AG09319 (cell line): Measurements from ENCODE around the gene NEK2.

ENCODE experiments used
- DNase-seq: peaks from one replicate; pipeline ENCODE4 v3.0.0-alpha.2; 2010; ENCODE audit warnings: low read depth; ENCODE audit errors: extremely low read depth
- TF ChIP-seq, protein P1 (sequence below): IDR thresholded peaks from 2 replicates; pipeline ENCODE4 v1.5.1; 2011; ENCODE audit warnings: low read depth, mild to moderate bottlenecking, inconsistent platforms, low read length, moderate library complexity

The NEK2 gene

GRCh38 chr1:211641044-211641800, 34.2 kb downstream of the NEK2 start:
- no peak for DNase-seq
- TF ChIP-seq, protein P1, sequence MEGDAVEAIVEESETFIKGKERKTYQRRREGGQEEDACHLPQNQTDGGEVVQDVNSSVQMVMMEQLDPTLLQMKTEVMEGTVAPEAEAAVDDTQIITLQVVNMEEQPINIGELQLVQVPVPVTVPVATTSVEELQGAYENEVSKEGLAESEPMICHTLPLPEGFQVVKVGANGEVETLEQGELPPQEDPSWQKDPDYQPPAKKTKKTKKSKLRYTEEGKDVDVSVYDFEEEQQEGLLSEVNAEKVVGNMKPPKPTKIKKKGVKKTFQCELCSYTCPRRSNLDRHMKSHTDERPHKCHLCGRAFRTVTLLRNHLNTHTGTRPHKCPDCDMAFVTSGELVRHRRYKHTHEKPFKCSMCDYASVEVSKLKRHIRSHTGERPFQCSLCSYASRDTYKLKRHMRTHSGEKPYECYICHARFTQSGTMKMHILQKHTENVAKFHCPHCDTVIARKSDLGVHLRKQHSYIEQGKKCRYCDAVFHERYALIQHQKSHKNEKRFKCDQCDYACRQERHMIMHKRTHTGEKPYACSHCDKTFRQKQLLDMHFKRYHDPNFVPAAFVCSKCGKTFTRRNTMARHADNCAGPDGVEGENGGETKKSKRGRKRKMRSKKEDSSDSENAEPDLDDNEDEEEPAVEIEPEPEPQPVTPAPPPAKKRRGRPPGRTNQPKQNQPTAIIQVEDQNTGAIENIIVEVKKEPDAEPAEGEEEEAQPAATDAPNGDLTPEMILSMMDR, result no peak

- no peak for DNase-seq
- TF ChIP-seq, protein P1, result no peak
Measured at GRCh38 chr1:211640301-211640630, 35.2 kb downstream of the NEK2 start.

GRCh38 chr1:211639475-211640300, 35.7 kb downstream of the NEK2 start:
- TF ChIP-seq, protein P1, result no peak
- DNase-seq, result peak; percentile 83

DNA sequence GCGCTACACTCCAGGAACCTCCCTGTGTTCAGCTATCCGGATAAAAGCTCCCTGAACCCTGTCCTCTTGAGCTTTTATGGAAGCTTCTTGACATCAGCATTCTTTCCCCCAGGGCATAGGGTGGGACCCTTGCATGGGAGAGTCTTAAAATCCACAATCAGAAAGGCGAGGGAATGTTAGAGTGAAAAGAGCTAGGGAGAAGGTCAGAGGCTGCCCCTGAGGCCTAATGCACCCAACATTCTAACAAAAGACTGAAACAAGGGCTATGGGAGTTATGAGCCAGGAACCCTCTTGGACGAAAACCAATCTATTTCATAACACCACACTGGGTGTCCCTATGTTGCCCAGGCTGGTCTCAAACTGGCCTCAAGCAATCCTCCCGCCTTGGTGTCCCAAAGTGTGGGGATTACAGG, 36.7 kb downstream of the NEK2 start:
- no peak for DNase-seq
- TF ChIP-seq, protein P1, result no peak

DNA sequence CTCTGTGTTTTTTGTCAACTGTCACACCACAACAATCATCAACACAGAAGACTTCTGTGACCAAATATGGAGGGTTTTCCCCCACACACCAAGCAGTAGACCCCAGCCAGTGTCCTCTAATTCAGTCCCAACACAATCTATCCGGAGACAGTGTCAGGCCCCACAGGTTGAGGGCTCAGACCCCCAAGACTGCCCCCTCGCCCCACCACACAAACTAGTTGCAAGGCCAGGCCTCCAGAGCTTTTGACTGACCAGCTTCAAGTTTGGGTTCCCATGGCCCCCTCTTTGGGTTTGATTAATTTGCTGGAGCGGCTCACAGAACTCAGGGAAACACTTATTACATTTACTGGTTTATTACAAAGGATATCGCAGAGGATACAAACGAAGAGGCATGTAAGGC, 37.2 kb downstream of the NEK2 start:
- TF ChIP-seq, protein P1, result no peak
- no peak for DNase-seq

DNA sequence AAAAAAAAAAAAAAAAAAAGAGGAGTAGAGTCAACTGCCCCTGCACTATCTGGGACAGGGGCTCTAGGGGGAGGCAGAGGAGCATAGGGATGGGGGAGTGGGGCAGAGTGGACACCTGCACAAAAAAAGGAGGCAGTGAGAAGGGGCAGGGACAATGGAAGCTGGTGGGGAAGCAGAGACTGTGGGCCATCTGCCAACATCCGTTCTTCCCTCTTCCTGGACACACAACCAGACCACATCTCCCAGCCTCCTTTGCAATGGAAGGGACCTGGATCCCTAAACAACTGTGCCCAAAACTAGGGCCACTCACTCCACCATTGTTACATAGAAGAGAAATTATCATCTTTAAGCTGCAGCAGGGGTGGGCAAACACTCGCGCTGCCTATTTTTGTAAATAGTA, 38.4 kb downstream of the NEK2 start:
- DNase-seq, result no peak
- TF ChIP-seq, protein P1, result no peak

DNA sequence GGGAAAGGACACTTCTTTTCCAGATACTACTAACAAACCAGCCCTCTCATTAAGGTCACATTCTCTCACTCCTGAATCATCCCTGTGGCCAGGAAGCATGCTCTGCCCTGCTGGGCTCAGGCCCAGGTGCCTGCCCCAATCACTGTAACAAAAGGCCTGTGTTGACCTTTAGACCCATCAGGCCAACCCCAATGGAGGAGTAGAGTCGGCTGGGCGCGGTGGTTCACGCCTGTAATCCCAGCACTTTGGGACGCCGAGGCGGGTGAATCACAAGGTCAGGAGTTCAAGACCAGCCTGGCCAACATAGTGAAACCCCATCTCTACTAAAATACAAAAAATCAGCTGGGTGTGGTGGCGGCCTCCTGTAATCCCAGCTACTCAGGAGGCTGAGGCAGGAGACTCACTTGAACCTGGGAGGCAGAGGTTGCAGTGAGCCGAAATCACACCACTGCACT, 38.8 kb downstream of the NEK2 start:
- peak; percentile 81 for DNase-seq
